Measurements from ENCODE around the gene DIO3. TPM values are rescaled to one million over a fixed set of nuclear protein-coding genes. Genes with fewer than 3 reads are reported as not detected.

The DIO3 gene
- total RNA-seq, 1 experiment from 2014 or later, result not detected

GRCh38 chr14:101595887-101596721, 34.8 kb downstream of the DIO3 start:
- Mint-ChIP-seq H3K36me3 (ENCODE audit: insufficient read depth in 1 of 3, low read depth in 3 of 3) (peaks cover 0 to 6% (median 4%) of the 10 kb centered on the region in 3 experiments; a peak in 5 of 7 replicates), H3K27me3 (ENCODE audit: low read depth) (peaks cover 26% of the 10 kb centered on the region), H3K4me1 (no peaks in the 10 kb centered on the region), H3K27ac (peak overlapping the region in 1 of 3 experiments; percentile 72; a peak in 1 of 7 replicates), H3K9me3 (peaks cover 8 to 19% of the 10 kb centered on the region in 2 experiments), H3K4me3 (no peak overlapping the region)
- no peak overlapping the region for H2BK20ac ChIP-seq (ENCODE audit: low read depth, low read length, poor library complexity, severe bottlenecking)
- no peak overlapping the region for H3K56ac ChIP-seq (ENCODE audit: insufficient read length, low read depth, low read length)
- H3K27ac ChIP-seq (ENCODE audit: insufficient read length, low read depth, low read length), result no peak overlapping the region
- no peak for TF ChIP-seq CTCF (conservative IDR thresholded peaks at IDR 0.05)
- H2BK12ac ChIP-seq (ENCODE audit: insufficient read length, low read depth, low read length), result no peak overlapping the region
- no peak overlapping the region for H3K14ac ChIP-seq (ENCODE audit: insufficient read depth, low read length)
- no peaks in the 10 kb centered on the region for H3K79me1 ChIP-seq (ENCODE audit: insufficient read depth, low read depth, low read length, poor library complexity, severe bottlenecking)
- H3K9ac ChIP-seq (ENCODE audit: extremely low read depth, insufficient read length, low read length), result no peak overlapping the region
- H3K23ac ChIP-seq (ENCODE audit: insufficient read length, low read depth, low read length), result no peak overlapping the region
- no peak overlapping the region for H4K91ac ChIP-seq (ENCODE audit: insufficient read length, low read depth, low read length)
- WGBS (ENCODE audit: extremely low coverage, insufficient read length, low lambda C conversion rate), result no CpG with 5 or more reads among the region's 8 CpGs
- H3K27me3 ChIP-seq (ENCODE audit: insufficient read depth, low read length), result no peaks in the 10 kb centered on the region
- H4K20me1 ChIP-seq (ENCODE audit: control insufficient read depth, insufficient read depth, insufficient read length), result no peaks in the 10 kb centered on the region
- H3K4ac ChIP-seq (ENCODE audit: low read depth, low read length), result no peak overlapping the region
- H3K79me2 ChIP-seq (ENCODE audit: insufficient read depth, low read length), result no peaks in the 10 kb centered on the region
- H2AFZ ChIP-seq (ENCODE audit: low read length), result no peak overlapping the region
- no peak overlapping the region for H2AK5ac ChIP-seq (ENCODE audit: insufficient read length, low read length)
- H3K4me1 ChIP-seq (ENCODE audit: insufficient read depth, low read length), result no peaks in the 10 kb centered on the region
- no peak overlapping the region for H2BK5ac ChIP-seq (ENCODE audit: insufficient read length, low read length)
- H3T11ph ChIP-seq (ENCODE audit: low read length), result no peak overlapping the region
- DNase-seq, result no peak
- no peak overlapping the region for H3K18ac ChIP-seq (ENCODE audit: insufficient read length, low read depth, low read length)
- no peak overlapping the region for H4K8ac ChIP-seq (replicated peaks; ENCODE audit: insufficient read length, low read depth, low read length)
- H2BK120ac ChIP-seq (ENCODE audit: low read depth, low read length, poor library complexity, severe bottlenecking), result no peak overlapping the region
- no peak overlapping the region for H2BK15ac ChIP-seq (ENCODE audit: low read depth, low read length)
- no peak overlapping the region for H4K5ac ChIP-seq (ENCODE audit: insufficient read length, low read depth, low read length)
- no peaks in the 10 kb centered on the region for H3K23me2 ChIP-seq (ENCODE audit: insufficient read length, low read depth, low read length, poor library complexity, severe bottlenecking)
- no peak overlapping the region for H3K4me2 ChIP-seq (ENCODE audit: insufficient read depth, insufficient read length, low read length)
- no peaks in the 10 kb centered on the region for H3K9me3 ChIP-seq (ENCODE audit: control insufficient read depth, low read depth, low read length)

Measured in H9 (cell line).